GM18951 (cell line): ENCODE data around the gene PLA2G4F.

Experiments used
- POLR2A ChIP-seq: IDR thresholded peaks from 4 replicates; pipeline ENCODE4 v1.6.1; 2011; ENCODE audit warnings: mild to moderate bottlenecking; ENCODE audit not compliant: insufficient read length, insufficient read depth; ENCODE audit errors: extremely low read depth
- in situ Hi-C: fragments of 300-500 bp; cut with MboI; formaldehyde crosslinking; loops from one replicate; pipeline ENCODE4 v1.12.0; 2022; ENCODE audit warnings: low sequenced_read_pairs, mixed read lengths, inconsistent platforms; ENCODE audit not compliant: unreplicated experiment

PLA2G4F gene

GRCh38 chr15:42182961-42183360 lies 26.5 kb upstream of the PLA2G4F start:
- in situ Hi-C loops, result no loop called here
- TF ChIP-seq POLR2A, result no peak

GRCh38 chr15:42182328-42182886 lies 26.0 kb upstream of the PLA2G4F start:
- in situ Hi-C loops, result no loop called here
- no peak for TF ChIP-seq POLR2A

- no peak for TF ChIP-seq POLR2A
- in situ Hi-C loops, result no loop called here
Observed at GRCh38 chr15:42178056-42178455, 21.6 kb upstream of the PLA2G4F start.

- in situ Hi-C loops, result no loop called here
- TF ChIP-seq POLR2A, result no peak
Observed at GRCh38 chr15:42175671-42176070, 19.2 kb upstream of the PLA2G4F start.

GRCh38 chr15:42172475-42172874 lies 16.0 kb upstream of the PLA2G4F start:
- TF ChIP-seq POLR2A, result no peak
- in situ Hi-C loops, result no loop called here

GRCh38 chr15:42171795-42172194 lies 15.4 kb upstream of the PLA2G4F start:
- TF ChIP-seq POLR2A, result no peak
- in situ Hi-C loops, result no loop called here

GRCh38 chr15:42171122-42171521 lies 14.7 kb upstream of the PLA2G4F start:
- no peak for TF ChIP-seq POLR2A
- in situ Hi-C loops, result no loop called here

GRCh38 chr15:42166225-42166940 lies 9.9 kb upstream of the PLA2G4F start:
- TF ChIP-seq POLR2A, result no peak
- in situ Hi-C loops, result no loop called here

- no peak for TF ChIP-seq POLR2A
- in situ Hi-C loops, result no loop called here
Observed at GRCh38 chr15:42165106-42165505, 8.7 kb upstream of the PLA2G4F start.

- TF ChIP-seq POLR2A, result no peak
- in situ Hi-C loops, result no loop called here
Observed at GRCh38 chr15:42163947-42164550, 7.6 kb upstream of the PLA2G4F start.

GRCh38 chr15:42163291-42163690 lies 6.9 kb upstream of the PLA2G4F start:
- in situ Hi-C loops, result no loop called here

GRCh38 chr15:42160136-42160535 lies 3.7 kb upstream of the PLA2G4F start:
- no peak for TF ChIP-seq POLR2A
- in situ Hi-C loops, result no loop called here

More at GRCh38 chr15:42163291-42163690, 6.9 kb upstream of the PLA2G4F start:
- no peak for TF ChIP-seq POLR2A

GRCh38 chr15:42159381-42160015 lies 3.1 kb upstream of the PLA2G4F start:
- TF ChIP-seq POLR2A, result no peak
- in situ Hi-C loops, result no loop called here

GRCh38 chr15:42158941-42159340 lies 2.5 kb upstream of the PLA2G4F start:
- no peak for TF ChIP-seq POLR2A
- in situ Hi-C loops, result no loop called here
